ENCODE results near the gene DPAGT1. TPM values are rescaled to one million over a fixed set of nuclear protein-coding genes. Genes with fewer than 3 reads are reported as not detected.

Gene DPAGT1
- total and polyA plus RNA-seq, 2 donors = 9.6 to 22.4 TPM

GRCh38 chr11:119111361-119111925 is 9.8 kb upstream of the DPAGT1 start:
- 97% methylated on average over 11 of the region's 11 CpGs for WGBS
- Histone ChIP-seq H3K27ac (ENCODE audit: low read depth in 1 of 2, low read length in 1 of 2) (no peak overlapping the region), H3K27me3 (ENCODE audit: control insufficient read depth in 2 of 2, insufficient read depth in 1 of 2, low read length in 1 of 2) (no peaks in the 10 kb centered on the region), H3K9me3 (ENCODE audit: control insufficient read depth in 2 of 2, insufficient read depth in 1 of 2, low read length in 1 of 2) (no peaks in the 10 kb centered on the region), H3K36me3 (ENCODE audit: control insufficient read depth in 2 of 2, insufficient read depth in 2 of 2, low read length in 1 of 2) (peaks cover 47 to 51% of the 10 kb centered on the region in 2 donors), H3K4me1 (ENCODE audit: control insufficient read depth in 2 of 2, insufficient read depth in 2 of 2, low read length in 2 of 2) (peaks cover 31 to 49% of the 10 kb centered on the region in 2 donors), H3K4me3 (ENCODE audit: low read length in 2 of 2) (no peak overlapping the region)
- no peak for DNase-seq (ENCODE audit: low read depth in 6 of 9, low spot score in 9 of 9)

GRCh38 chr11:119110439-119110838 is 8.8 kb upstream of the DPAGT1 start:
- H3K4me1 ChIP-seq (ENCODE audit: control insufficient read depth in 2 of 2, insufficient read depth in 2 of 2, low read length in 2 of 2) = peaks cover 27 to 45% of the 10 kb centered on the region in 2 donors
- H3K27me3 ChIP-seq (ENCODE audit: control insufficient read depth in 2 of 2, insufficient read depth in 1 of 2, low read length in 1 of 2) = no peaks in the 10 kb centered on the region
- no peak overlapping the region for H3K27ac ChIP-seq (ENCODE audit: low read depth in 1 of 2, low read length in 1 of 2)
- no peak for DNase-seq (ENCODE audit: low read depth in 6 of 9, low spot score in 9 of 9)
- no peak overlapping the region for H3K4me3 ChIP-seq (ENCODE audit: low read length in 2 of 2)
- peaks cover 41 to 45% of the 10 kb centered on the region in 2 donors for H3K36me3 ChIP-seq (ENCODE audit: control insufficient read depth in 2 of 2, insufficient read depth in 2 of 2, low read length in 1 of 2)
- WGBS = 96% methylated on average over 10 of the region's 10 CpGs
- no peaks in the 10 kb centered on the region for H3K9me3 ChIP-seq (ENCODE audit: control insufficient read depth in 2 of 2, insufficient read depth in 1 of 2, low read length in 1 of 2)

- peaks cover 24 to 39% of the 10 kb centered on the region in 2 donors for H3K4me1 ChIP-seq (ENCODE audit: control insufficient read depth in 2 of 2, insufficient read depth in 2 of 2, low read length in 2 of 2)
- H3K9me3 ChIP-seq (ENCODE audit: control insufficient read depth in 2 of 2, insufficient read depth in 1 of 2, low read length in 1 of 2) = no peaks in the 10 kb centered on the region
- DNase-seq (ENCODE audit: low read depth in 6 of 9, low spot score in 9 of 9) = no peak
- no peak overlapping the region for H3K4me3 ChIP-seq (ENCODE audit: low read length in 2 of 2)
- peaks cover 41 to 45% of the 10 kb centered on the region in 2 donors for H3K36me3 ChIP-seq (ENCODE audit: control insufficient read depth in 2 of 2, insufficient read depth in 2 of 2, low read length in 1 of 2)
- 96% methylated on average over 3 of the region's 3 CpGs for WGBS
- H3K27ac ChIP-seq (ENCODE audit: low read depth in 1 of 2, low read length in 1 of 2) = no peak overlapping the region
- H3K27me3 ChIP-seq (ENCODE audit: control insufficient read depth in 2 of 2, insufficient read depth in 1 of 2, low read length in 1 of 2) = no peaks in the 10 kb centered on the region
Observed at GRCh38 chr11:119109843-119110242, 8.2 kb upstream of the DPAGT1 start.

- peaks cover 35 to 38% of the 10 kb centered on the region in 2 donors for H3K36me3 ChIP-seq (ENCODE audit: control insufficient read depth in 2 of 2, insufficient read depth in 2 of 2, low read length in 1 of 2)
- no peaks in the 10 kb centered on the region for H3K9me3 ChIP-seq (ENCODE audit: control insufficient read depth in 2 of 2, insufficient read depth in 1 of 2, low read length in 1 of 2)
- H3K4me1 ChIP-seq (ENCODE audit: control insufficient read depth in 2 of 2, insufficient read depth in 2 of 2, low read length in 2 of 2) = peaks cover 21 to 31% of the 10 kb centered on the region in 2 donors
- H3K27ac ChIP-seq (ENCODE audit: low read depth in 1 of 2, low read length in 1 of 2) = no peak overlapping the region
- peak overlapping the region; percentile 71 to 89 for H3K4me3 ChIP-seq (ENCODE audit: low read length in 2 of 2)
- no peaks in the 10 kb centered on the region for H3K27me3 ChIP-seq (ENCODE audit: control insufficient read depth in 2 of 2, insufficient read depth in 1 of 2, low read length in 1 of 2)
- DNase-seq (ENCODE audit: low read depth in 6 of 9, low spot score in 9 of 9) = no peak
- 98% methylated on average over 2 of the region's 2 CpGs for WGBS
Observed at GRCh38 chr11:119108857-119109221, 7.2 kb upstream of the DPAGT1 start.

- Histone ChIP-seq H3K27me3 (ENCODE audit: control insufficient read depth in 2 of 2, insufficient read depth in 1 of 2, low read length in 1 of 2) (no peaks in the 10 kb centered on the region), H3K36me3 (ENCODE audit: control insufficient read depth in 2 of 2, insufficient read depth in 2 of 2, low read length in 1 of 2) (peaks cover 30 to 33% of the 10 kb centered on the region in 2 donors), H3K4me1 (ENCODE audit: control insufficient read depth in 2 of 2, insufficient read depth in 2 of 2, low read length in 2 of 2) (peaks cover 21 to 31% of the 10 kb centered on the region in 2 donors), H3K27ac (ENCODE audit: low read depth in 1 of 2, low read length in 1 of 2) (peak overlapping the region; percentile 46 to 59), H3K9me3 (ENCODE audit: control insufficient read depth in 2 of 2, insufficient read depth in 1 of 2, low read length in 1 of 2) (no peaks in the 10 kb centered on the region), H3K4me3 (ENCODE audit: low read length in 2 of 2) (peak overlapping the region; percentile 71 to 89)
- DNase-seq (ENCODE audit: low read depth in 6 of 9, low spot score in 9 of 9) = peak in 3 of 9 donors; percentile 43 to 65 (median 50)
- 21% methylated on average over 8 of the region's 8 CpGs for WGBS
Observed at GRCh38 chr11:119108146-119108856, 6.6 kb upstream of the DPAGT1 start.

- no peaks in the 10 kb centered on the region for H3K27me3 ChIP-seq (ENCODE audit: control insufficient read depth in 2 of 2, insufficient read depth in 1 of 2, low read length in 1 of 2)
- under 1% methylated on average over 65 of the region's 65 CpGs for WGBS
- peaks cover 23 to 26% of the 10 kb centered on the region in 2 donors for H3K36me3 ChIP-seq (ENCODE audit: control insufficient read depth in 2 of 2, insufficient read depth in 2 of 2, low read length in 1 of 2)
- no peaks in the 10 kb centered on the region for H3K9me3 ChIP-seq (ENCODE audit: control insufficient read depth in 2 of 2, insufficient read depth in 1 of 2, low read length in 1 of 2)
- peak in 1 of 9 donors; percentile 43 for DNase-seq (ENCODE audit: low read depth in 6 of 9, low spot score in 9 of 9)
- H3K27ac ChIP-seq (ENCODE audit: low read depth in 1 of 2, low read length in 1 of 2) = peak overlapping the region; percentile 59 to 71
- H3K4me3 ChIP-seq (ENCODE audit: low read length in 2 of 2) = peak overlapping the region; percentile 71 to 89
- peaks cover 21 to 38% of the 10 kb centered on the region in 2 donors for H3K4me1 ChIP-seq (ENCODE audit: control insufficient read depth in 2 of 2, insufficient read depth in 2 of 2, low read length in 2 of 2)
Observed at GRCh38 chr11:119107538-119108145, 6.0 kb upstream of the DPAGT1 start.

GRCh38 chr11:119106564-119107537 is 5.2 kb upstream of the DPAGT1 start, which contains the start of gene C2CD2L:
Gene C2CD2L, plus strand, starts transcription at chr11:119107344. Its CDS starts 398 bp downstream, at chr11:119107742.
- Histone ChIP-seq H3K9me3 (ENCODE audit: control insufficient read depth in 2 of 2, insufficient read depth in 1 of 2, low read length in 1 of 2) (no peaks in the 10 kb centered on the region), H3K36me3 (ENCODE audit: control insufficient read depth in 2 of 2, insufficient read depth in 2 of 2, low read length in 1 of 2) (peaks cover 16 to 19% of the 10 kb centered on the region in 2 donors), H3K4me1 (ENCODE audit: control insufficient read depth in 2 of 2, insufficient read depth in 2 of 2, low read length in 2 of 2) (peaks cover 21 to 42% of the 10 kb centered on the region in 2 donors), H3K4me3 (ENCODE audit: low read length in 2 of 2) (peak within 1 kb of the TSS; percentile 71 to 89), H3K27me3 (ENCODE audit: control insufficient read depth in 2 of 2, insufficient read depth in 1 of 2, low read length in 1 of 2) (no peaks in the 10 kb centered on the region), H3K27ac (ENCODE audit: low read depth in 1 of 2, low read length in 1 of 2) (peak within 1 kb of the TSS; percentile 83 to 84)
- DNase-seq (ENCODE audit: low read depth in 6 of 9, low spot score in 9 of 9) = peak in 8 of 9 donors; percentile 65 to 95 (median 84)
- 3% methylated on average over 49 of the region's 49 CpGs for WGBS

GRCh38 chr11:119103793-119104192 is 2.1 kb upstream of the DPAGT1 start:
- Histone ChIP-seq H3K4me1 (ENCODE audit: control insufficient read depth in 2 of 2, insufficient read depth in 2 of 2, low read length in 2 of 2) (peaks cover 18 to 46% of the 10 kb centered on the region in 2 donors), H3K27me3 (ENCODE audit: control insufficient read depth in 2 of 2, insufficient read depth in 1 of 2, low read length in 1 of 2) (no peaks in the 10 kb centered on the region), H3K9me3 (ENCODE audit: control insufficient read depth in 2 of 2, insufficient read depth in 1 of 2, low read length in 1 of 2) (no peaks in the 10 kb centered on the region), H3K4me3 (ENCODE audit: low read length in 2 of 2) (no peak overlapping the region), H3K27ac (ENCODE audit: low read depth in 1 of 2, low read length in 1 of 2) (no peak overlapping the region), H3K36me3 (ENCODE audit: control insufficient read depth in 2 of 2, insufficient read depth in 2 of 2, low read length in 1 of 2) (no peaks in the 10 kb centered on the region)
- 81% methylated on average over 4 of the region's 4 CpGs for WGBS
- DNase-seq (ENCODE audit: low read depth in 6 of 9, low spot score in 9 of 9) = peak in 1 of 9 donors; percentile 53

Data from thymus (tissue), 11 donors.